GM18519 (cell line): ENCODE measurements around the gene COPB2.
A peak's percentile ranks its signal among the peaks of the same experiment; 100 is the strongest.
"Not testable (repeated sequence)": the region's sequence is repeated elsewhere in the genome, so short reads cannot be mapped to it uniquely, and the experiment has no call there.

Experiments used
- ATAC-seq: cut with Tn5 transposase; IDR thresholded peaks from one replicate; pipeline ENCODE4 v1.9.1; 2021; ENCODE audit warnings: mild to moderate bottlenecking, moderate library complexity; ENCODE audit not compliant: unreplicated experiment, low FRiP score

Gene COPB2

DNA sequence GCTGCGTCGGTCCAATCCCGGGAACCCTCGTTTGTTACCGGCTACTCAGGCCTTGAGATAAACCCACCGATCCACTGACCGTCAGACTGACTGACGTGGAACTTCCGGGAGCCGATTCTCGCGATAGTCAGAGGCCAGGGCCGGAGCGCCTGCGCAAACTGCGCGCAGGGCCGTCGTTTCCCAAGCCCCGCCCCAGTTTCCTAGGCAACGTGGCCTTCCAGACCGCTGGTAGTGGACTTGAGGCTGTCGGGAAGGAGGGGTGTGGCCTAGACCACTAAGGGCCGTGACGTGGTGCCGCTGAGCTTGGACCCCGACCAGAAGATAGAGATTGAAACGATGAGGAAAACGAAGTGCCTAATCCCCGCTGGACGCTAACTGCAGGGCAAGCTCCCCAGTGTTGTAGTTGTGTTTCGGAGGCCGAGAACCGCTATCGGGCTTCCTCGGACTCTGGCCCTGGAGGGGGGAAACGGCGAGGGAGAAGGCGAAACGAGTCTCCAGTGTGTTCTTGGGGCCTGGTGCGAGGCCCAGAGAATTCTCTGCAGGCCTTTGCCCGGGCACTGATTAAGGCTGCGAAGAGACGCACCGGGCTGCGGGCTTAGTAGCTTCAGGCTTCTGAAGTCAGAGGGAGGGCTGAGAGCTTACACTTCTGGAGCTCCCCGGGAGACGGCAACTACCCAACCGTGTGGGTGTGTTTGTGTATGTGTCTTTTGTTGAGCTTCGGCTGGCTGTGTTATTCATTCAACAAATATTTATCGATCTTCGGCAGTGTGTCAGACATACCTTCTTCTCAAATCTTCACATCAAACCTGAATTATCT is at the start of gene COPB2:
TSS of gene COPB2 (minus strand) at position 96 of the 817 bp plus-strand sequence. CDS start 97 bp downstream, outside the sequence.
- ATAC-seq: peak; percentile 94

DNA sequence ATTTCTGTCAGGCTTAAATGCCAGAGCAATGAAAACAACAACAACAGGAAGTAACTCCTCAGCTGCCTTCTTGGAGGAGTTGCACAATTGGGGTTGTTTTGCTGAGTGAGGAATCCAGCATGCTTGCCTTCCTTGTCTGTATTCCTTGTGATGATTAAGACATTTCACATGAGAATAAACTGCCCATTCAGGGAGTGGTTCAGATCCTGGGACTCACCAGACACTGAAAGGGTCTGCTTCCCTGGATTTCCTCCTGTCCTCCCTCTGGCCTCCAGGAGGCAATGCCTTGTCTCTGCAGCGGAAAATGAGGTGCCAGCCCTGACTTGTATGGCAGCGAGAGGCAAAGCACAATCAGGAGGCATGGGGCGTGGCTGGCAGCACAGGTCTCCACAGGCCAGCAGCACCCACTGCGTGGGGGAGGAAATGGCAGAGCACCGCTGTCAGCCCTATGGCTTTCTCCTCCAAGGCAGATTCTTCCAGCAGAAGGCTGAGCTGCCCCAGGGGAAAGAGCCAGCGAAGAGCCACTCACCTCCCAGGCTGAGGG is 45.4 kb upstream of the COPB2 start:
- ATAC-seq: no peak

DNA sequence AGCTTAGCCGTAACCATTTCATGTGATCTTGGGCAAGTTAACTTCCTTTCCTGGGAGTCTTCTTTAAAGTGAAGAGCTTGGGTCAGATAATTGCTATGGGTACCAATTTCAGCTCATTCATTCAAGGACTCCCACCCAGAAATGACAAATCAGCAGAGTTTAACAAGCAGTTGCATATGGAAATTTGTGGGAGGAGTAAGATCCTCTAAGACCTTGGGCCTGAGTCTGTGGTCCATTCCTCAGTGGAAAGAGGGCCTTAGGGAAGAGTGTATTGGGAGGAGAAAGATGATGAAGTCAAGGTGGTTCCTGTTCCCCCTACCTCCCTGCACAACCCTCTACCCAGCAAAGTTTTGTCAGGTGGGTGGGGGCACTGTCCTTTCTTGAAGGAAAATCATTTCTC is 44.8 kb upstream of the COPB2 start:
- no peak for ATAC-seq

DNA sequence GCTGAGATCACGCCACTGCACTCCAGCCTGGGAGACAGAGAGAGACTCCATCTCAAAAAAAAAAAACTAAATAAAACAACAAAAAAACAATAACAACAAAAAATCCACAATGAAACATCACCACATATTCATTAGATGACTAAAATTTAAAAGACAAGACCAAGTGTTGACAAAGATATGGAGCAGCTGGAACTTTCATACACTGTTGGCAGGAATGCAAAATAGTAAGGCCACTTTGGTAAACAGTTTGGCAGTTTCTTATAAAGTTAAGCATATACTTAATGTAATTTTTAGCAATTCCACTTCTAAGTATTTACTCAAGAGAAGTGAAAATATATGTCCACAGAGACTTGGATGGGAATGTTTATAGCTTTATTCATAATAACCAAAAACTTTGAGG is 43.6 kb upstream of the COPB2 start:
- no peak for ATAC-seq

DNA sequence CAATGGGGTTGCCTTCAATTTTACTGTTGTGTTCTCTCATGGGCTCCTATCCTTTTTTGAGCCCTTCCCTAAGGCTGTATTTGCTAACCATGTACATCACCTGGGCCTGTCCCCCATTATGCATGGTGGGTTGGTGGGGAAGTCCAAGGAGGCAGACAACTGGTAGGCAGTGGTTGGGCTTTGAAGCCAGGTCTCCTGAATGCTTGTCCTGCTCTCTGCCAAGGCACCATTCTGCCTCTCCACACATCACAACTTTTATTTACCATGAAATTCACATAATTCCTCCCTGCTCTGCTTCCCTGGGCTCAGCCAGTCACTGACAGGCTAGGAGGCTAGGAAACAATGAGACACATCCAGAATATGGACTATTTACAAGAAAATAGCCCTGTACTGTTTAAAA is 41.0 kb upstream of the COPB2 start:
- ATAC-seq: no peak

DNA sequence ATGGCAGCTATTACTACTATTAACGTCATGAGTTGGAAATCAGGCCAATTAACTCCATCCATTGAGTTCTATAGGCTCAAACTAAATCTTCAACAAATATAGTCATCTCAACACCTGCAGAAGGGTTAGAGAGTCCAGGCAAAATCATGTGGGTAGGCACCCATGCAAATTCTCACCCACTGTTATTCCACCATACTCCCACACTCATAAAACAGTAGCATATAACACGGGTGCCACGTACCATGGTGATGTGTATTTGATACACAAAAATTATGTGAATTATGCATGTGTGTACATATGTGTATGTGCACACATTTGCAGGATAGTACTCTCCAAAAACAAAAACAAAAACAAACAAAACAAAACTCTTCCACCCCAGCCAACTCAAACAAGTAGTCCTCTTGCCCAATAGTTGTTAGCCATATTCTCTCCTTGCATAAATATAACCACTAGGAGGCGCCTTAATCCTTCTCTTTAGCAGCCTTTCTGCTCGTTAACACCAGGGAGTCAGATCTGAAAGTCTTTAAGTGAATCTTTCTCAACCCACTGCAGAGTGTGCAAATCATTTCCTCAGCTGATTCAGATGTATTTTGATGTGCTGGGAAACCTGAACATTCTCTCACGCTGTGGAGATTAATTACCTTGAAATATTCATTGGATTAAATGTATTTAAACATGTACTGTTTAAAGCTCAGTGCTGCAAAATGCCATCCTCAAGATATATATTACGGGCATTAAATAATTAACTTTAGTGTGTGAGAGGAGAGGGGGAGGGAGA is 38.0 kb upstream of the COPB2 start:
- peak; percentile 82 for ATAC-seq

DNA sequence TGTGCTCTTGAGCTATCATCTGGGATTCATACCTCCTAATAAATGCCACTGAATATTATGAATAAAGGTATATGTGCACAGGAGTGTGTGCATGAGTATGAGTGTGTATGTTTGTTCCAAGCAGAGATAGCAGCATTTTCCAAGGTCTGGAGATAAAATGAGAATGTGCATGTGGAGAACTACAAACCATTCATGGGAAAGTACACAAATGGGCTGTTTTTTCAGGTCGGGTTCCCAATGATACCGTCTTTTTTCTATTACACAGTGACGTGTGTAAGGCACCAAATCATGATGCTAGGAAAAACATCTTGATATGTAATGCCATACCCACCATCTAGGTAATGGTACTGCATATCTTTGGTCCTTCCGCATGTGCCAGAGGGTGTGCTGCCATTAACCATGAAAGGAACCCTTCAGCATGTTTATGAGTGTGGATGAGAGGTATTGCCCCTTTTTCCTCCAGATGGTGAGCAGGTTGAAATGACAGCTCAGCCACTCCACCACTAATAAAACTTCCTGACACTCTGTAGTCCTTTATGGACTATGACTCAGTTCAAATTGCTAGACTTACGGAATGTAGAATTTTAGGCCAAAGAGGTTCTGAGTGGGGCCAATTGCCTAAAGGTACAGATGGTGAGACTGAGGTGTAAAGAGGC is 36.4 kb upstream of the COPB2 start:
- ATAC-seq: no peak

DNA sequence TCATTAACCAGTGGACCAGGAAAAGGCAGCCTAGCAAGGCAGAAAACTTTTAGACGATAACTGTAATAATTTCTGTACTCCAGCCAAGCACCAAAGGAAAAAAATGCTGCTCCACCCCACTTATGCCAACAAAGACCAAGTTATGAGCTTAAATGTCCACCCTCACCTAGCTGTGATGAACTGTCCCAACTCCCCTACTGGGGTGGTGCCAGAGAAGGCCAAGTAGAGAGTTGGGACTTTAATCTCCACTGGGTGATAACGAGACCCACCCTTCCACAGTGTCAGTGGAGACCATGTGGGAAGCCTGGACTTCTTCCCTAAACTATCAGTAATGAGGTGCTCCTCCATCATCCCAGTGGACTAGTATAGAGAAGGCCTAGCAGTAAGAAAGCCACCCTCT is 33.8 kb upstream of the COPB2 start:
- no peak for ATAC-seq

DNA sequence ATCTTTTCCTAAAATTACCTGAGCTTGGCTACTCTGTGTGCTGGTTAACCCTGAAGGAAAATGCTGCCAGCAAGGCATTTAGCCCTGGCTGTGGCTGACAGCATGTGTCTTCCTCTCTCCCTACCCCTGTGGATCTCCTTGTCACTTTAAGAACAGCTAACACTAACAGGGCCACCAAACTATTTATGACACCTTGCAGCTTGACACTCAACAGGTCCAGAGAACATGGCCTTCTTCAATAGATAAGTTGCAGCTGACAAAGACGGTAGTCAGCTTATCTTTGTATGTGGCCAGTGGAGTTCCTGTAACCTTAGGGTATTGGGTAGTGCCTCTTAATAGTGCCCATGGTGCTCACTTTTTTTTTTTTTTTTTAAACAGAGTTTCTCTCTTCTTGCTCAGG is 32.0 kb upstream of the COPB2 start:
- no peak for ATAC-seq

DNA sequence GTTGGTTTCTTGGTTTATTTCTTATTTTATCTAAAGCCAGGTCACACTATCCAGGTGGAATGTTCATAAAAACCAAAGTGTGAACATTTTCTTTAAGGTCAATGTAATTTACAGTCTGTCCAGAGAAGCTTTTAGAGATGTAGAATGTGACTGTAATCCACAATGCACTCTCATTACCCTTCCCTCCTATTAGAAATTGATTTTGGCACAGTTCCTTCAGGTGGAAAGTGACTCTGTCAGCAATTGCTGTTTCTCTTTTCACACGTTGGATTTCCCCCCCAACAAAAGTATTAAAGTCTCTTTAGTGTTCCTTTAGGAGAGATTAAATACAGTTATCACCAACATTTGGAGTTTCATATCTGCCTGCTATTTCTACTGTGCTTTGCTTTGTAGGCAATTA is 31.6 kb upstream of the COPB2 start:
- no peak for ATAC-seq

DNA sequence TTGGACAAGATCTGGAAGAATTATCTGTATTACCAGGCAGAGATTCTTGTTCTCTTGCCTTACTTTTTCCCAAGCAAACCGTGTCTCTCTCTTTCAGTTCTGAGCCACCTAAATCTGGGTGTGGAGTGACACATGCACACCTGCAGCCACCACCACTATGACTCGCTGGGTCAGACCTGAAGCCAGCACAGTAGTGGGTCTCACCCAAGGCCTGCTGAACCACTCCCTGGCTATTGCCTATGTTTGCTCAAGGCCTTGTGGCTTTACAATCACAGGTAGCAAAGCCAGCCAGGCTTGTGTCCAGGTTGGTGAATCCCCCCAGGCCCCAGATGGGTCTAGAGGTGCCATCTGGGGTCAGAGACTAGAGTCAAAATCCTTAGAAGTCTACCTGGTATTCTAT is 28.7 kb upstream of the COPB2 start:
- no peak for ATAC-seq

DNA sequence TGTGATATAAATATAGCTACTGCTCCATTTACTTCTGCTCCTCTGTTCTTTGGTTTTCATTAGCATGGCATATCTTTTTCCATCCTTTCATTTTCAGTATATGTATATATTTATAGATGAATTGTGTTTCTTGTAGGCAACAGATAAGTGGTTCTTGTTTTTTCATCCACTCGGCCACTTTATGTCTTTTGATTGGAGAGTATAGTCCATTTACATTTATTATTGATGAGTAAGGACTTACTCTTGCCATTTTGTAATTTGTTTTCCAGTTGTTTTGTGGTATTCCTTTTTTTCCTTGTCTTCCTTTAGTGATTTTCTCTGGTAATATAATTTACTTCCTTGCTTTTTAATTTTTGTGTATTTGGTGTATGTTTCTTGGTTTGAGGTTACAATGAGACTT is 26.8 kb upstream of the COPB2 start:
- no peak for ATAC-seq

DNA sequence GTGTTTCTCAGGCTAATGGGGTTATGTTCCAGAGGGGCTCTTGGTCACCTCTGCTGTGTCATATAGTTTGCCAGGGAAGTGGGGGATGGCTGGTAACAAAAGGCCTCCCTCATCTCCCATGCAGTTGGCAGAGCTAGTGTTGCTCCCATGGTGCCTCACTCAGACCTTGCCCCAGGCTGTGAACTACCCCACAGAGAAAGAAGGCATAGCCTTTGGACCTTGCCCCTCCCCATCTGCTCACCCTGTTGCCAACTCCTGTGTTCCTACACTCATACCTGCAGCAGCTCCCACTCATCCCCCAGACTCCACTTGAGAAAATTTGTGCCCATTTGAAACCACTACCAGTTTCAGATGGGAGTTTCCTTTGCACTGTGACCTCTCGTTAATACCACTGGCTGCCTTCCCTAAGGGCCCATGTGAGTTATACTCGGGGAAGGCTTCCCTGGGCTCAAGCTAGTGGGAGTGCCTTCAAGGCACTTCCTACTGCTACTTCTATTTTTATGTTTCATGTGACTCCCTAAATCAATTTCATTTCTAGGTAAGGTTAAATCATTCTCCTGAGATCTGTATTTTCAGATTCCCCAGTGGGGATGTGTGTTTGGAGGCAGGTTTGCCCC is 25.3 kb upstream of the COPB2 start:
- no peak for ATAC-seq

DNA sequence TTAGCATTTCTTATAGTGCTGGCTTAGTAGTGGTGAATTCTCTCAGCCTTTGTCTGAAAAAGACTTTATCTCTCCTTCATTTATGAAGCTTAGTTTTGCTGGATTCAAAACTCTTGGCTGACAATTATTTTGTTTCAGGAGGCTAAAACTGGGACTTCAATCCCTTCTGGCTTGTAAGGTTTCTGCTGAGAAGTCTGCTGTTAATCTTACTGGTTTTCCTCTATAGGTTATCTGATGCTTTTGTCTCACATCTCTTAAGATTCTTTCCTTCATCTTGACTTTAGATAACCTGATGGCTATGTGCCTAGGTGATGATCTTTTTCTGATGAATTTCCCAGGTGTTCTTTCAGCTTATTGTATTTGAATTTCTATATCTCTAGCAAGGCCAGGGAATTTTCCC is 23.4 kb upstream of the COPB2 start:
- ATAC-seq: not testable (repeated sequence)

DNA sequence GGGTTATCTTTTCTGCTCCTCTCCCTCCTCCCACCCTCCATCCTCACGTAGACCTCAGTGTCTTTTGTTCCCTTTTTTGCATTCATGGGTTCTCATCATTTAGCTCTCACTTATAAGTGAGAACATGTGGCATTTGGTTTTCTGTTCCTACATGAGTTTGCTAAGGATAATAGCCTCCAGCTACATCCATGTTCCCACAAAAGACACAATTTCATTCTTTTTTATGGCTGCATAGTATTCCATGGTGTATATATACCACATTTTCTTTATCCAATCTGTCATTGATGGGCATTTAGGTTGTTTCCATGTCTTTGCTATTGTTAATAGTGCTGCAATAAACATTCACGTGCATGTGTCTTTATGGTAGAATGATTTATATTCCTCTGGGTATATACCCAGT is 11.7 kb upstream of the COPB2 start:
- ATAC-seq: not testable (repeated sequence)

DNA sequence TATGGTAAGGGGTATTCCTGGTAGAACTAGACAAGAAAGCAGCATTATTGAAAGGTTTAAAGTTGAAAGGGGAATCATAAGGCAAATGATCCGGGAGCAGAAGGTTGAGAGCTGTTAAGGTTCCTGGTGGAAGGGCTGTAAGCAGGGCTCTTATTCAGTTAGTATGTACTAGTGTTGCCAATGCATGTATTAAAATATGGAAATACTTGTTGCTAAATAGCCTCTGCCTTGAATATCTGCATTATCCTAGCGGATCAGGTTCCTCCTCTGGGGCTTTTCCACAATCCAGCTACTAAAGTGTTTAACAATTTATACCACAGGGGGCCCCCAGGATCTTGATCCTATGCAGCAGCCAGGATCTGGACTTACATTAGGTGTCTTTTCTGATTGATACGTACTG is 7.3 kb upstream of the COPB2 start:
- no peak for ATAC-seq

DNA sequence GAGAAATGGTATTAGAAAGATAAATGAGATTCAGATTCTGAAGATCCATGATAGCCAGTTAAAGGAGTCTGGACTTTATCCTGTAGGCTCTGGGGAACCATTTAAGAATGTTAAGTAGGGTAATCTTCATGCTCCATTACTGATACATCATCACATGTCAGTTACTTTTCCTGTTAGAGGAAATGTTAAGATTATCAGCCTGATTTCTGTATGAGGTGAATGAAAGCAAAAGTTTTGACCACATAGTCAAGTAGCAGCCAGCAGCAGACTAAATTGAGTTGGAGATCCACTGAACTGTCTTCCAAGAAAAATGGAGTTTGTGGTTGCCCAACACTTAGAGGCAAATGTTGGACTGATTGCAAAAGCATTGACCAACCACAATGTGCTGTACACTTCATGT is 4.7 kb upstream of the COPB2 start:
- ATAC-seq: no peak

DNA sequence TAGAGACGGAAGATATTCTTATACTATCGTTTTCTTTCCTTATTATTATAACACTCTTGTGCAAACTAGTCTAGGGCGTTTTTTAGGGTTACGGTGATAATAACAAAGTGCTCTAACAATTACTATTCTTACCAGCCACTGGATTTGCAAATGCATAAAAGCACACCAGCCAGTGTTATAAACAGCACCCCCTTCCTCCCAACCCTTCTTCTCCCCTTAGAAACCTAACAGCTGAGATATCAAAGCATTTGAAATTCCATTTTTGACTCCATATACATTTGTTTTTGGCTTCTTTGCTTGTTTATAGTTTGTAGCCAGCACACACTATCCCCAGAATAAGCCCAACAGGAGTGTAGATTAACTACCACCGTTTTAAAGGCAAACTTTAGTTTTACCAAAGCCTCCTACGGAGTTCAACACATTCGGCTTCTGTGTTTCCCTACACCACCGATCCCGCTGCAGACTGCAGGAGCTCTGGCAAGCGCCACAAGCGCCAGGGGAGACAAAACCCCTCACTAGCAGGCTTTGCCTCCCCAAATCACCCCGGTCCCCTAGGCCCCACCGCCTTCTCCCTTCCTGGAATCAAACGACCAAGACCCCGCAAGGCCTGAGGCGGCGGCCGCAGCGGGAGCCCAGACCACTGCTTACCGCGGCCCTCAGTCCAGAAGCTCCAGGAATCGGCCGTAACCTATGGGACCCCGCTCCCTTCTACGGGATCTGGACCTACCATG is 461 bp downstream of the COPB2 start:
- peak; percentile 22 for ATAC-seq

DNA sequence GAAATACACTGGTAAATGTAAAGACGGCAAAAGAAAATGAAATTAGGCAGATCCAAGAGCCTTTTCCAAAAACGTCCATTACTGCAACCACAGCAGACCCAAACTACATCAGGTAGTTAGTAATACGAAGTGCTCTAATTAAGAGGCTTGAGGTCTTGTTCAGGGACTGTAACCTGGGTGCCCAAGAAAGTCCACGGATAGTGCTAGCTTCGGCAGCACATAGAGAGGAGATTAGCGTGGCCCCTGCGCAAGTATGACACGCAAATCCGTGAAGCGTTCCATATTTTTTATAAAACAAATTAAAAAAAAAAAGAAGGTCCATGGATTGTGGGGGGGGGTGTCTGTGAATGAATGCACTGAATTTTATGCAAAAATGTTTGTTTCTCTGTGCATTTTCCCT is 1.4 kb downstream of the COPB2 start:
- ATAC-seq: no peak

DNA sequence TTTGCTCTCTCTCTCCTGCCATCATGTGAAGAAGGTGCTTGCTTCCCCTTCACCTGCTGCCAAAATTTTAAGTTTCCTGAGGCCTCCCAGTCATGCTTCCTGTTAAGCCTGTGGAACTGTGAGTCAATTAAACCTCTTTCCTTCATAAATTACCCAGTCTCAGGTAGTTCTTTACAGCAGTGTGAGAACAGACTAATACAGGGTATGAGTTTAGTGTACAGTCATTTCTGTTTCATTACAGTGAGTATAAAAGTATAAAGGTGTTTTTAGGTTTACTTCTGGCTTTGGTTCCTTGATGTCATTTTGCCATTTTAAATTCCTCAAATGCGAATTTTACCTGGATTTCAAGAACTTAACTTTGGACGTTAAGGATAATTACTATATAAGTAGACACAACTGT is 7.2 kb downstream of the COPB2 start:
- ATAC-seq: not testable (repeated sequence)
